GM23338 (cell line): ENCODE results near the gene NAPB. TPM values are rescaled to one million over a fixed set of nuclear protein-coding genes. Genes with fewer than 3 reads are reported as not detected.

ENCODE experiments used
- ATAC-seq: fragments of 200-7000 bp; cut with Tn5 transposase; 3 replicates; pipeline ENCODE4 v1.9.1; 2020
- DNase-seq: peaks from one replicate; pipeline ENCODE4 v3.0.0-alpha.2; 2015; ENCODE audit warnings: low spot score
- H2AFZ ChIP-seq: fragments of 200-600 bp; sonication (generic); 2 replicates; pipeline ENCODE4 v1.8.0; 2016; ENCODE audit warnings: antibody characterized with exemption, mild to moderate bottlenecking, moderate library complexity
- H3F3A ChIP-seq: fragments of 200-600 bp; sonication (generic); replicated peaks from 2 replicates; pipeline ENCODE4 v1.8.0; 2017; ENCODE audit warnings: antibody characterized with exemption, mixed run types, low read depth
- H3K27ac ChIP-seq: fragments of 200-600 bp; sonication (generic); 2 replicates; pipeline ENCODE4 v1.6.1; 2016; ENCODE audit warnings: low read depth
- H3K27me3 ChIP-seq: fragments of 200-600 bp; sonication (generic); 2 replicates; pipeline ENCODE4 v1.8.0; 2016; ENCODE audit warnings: mild to moderate bottlenecking, mixed run types, moderate library complexity; ENCODE audit not compliant: insufficient read depth
- H3K36me3 ChIP-seq: fragments of 200-600 bp; sonication (generic); 2 replicates; pipeline ENCODE4 v1.8.0; 2016; ENCODE audit warnings: mild to moderate bottlenecking; ENCODE audit not compliant: insufficient read depth
- H3K4me1 ChIP-seq: fragments of 200-600 bp; sonication (generic); 2 replicates; pipeline ENCODE4 v1.8.0; 2016; ENCODE audit warnings: mild to moderate bottlenecking, moderate library complexity; ENCODE audit not compliant: insufficient read depth
- H3K4me2 ChIP-seq: fragments of 200-600 bp; sonication (generic); 2 replicates; pipeline ENCODE4 v1.7.1; 2017; ENCODE audit warnings: mixed run types
- H3K4me3 ChIP-seq: fragments of 200-600 bp; sonication (generic); 2 replicates; pipeline ENCODE4 v1.6.1; 2016; ENCODE audit warnings: mixed run types
- H3K79me2 ChIP-seq: fragments of 200-600 bp; sonication (generic); replicated peaks from 2 replicates; pipeline ENCODE4 v1.8.0; 2017; ENCODE audit warnings: mild to moderate bottlenecking; ENCODE audit not compliant: insufficient read depth
- H3K9me2 ChIP-seq: fragments of 200-600 bp; sonication (generic); 2 replicates; pipeline ENCODE4 v1.8.0; 2017; ENCODE audit not compliant: insufficient read depth
- H4K20me1 ChIP-seq: fragments of 200-600 bp; sonication (generic); replicated peaks from 2 replicates; pipeline ENCODE4 v1.8.0; 2017; ENCODE audit warnings: mild to moderate bottlenecking; ENCODE audit not compliant: insufficient read depth
- H3K27ac Mint-ChIP-seq: 2 replicates; pipeline ENCODE4 v1.8.0; 2020; ENCODE audit warnings: inconsistent platforms, mild to moderate bottlenecking, moderate library complexity, mixed read lengths
- H3K27me3 Mint-ChIP-seq: 3 replicates; pipeline ENCODE4 v1.8.0; 2022; ENCODE audit warnings: low read depth, mild to moderate bottlenecking, moderate library complexity, mixed read lengths, inconsistent platforms; ENCODE audit not compliant: insufficient read depth, poor library complexity
- H3K36me3 Mint-ChIP-seq: 3 replicates; pipeline ENCODE4 v1.8.0; 2021; ENCODE audit warnings: low read depth, mild to moderate bottlenecking, inconsistent platforms, moderate library complexity, mixed read lengths
- H3K4me1 Mint-ChIP-seq: 3 replicates; pipeline ENCODE4 v1.8.0; 2020; ENCODE audit warnings: mild to moderate bottlenecking, inconsistent platforms, mixed read lengths
- H3K4me3 Mint-ChIP-seq: 3 replicates; pipeline ENCODE4 v1.8.0; 2021; ENCODE audit warnings: moderate library complexity, mild to moderate bottlenecking, inconsistent platforms, mixed read lengths
- H3K9me3 Mint-ChIP-seq: 3 replicates; pipeline ENCODE4 v1.8.0; 2020; ENCODE audit warnings: moderate library complexity, mild to moderate bottlenecking, inconsistent platforms, mixed read lengths
- CREB1 ChIP-seq: fragments of 250-450 bp; sonication (Bioruptor Pico); IDR thresholded peaks from 2 replicates; pipeline ENCODE4 v1.5.0; 2020; ENCODE audit warnings: low read depth, mild to moderate bottlenecking, moderate library complexity
- ETS1 ChIP-seq: IDR thresholded peaks from 2 replicates; pipeline ENCODE4 v1.6.1; 2016; ENCODE audit warnings: antibody characterized with exemption
- EZH2 ChIP-seq: fragments of 200-600 bp; sonication (generic); IDR thresholded peaks from one replicate; pipeline ENCODE4 v1.8.0; 2017; ENCODE audit warnings: antibody characterized with exemption, mild to moderate bottlenecking, low read depth; ENCODE audit not compliant: unreplicated experiment
- EZH2phosphoT487 ChIP-seq: fragments of 200-600 bp; sonication (generic); IDR thresholded peaks from one replicate; pipeline ENCODE4 v1.8.1; 2018; ENCODE audit warnings: antibody characterized with exemption; ENCODE audit not compliant: unreplicated experiment
- JUNB ChIP-seq: IDR thresholded peaks from one replicate; pipeline ENCODE4 v1.6.1; 2016; ENCODE audit warnings: antibody characterized with exemption; ENCODE audit not compliant: unreplicated experiment
- NANOG ChIP-seq: IDR thresholded peaks from 2 replicates; pipeline ENCODE4 v1.6.1; 2016; ENCODE audit warnings: antibody characterized with exemption, borderline replicate concordance
- POLR2AphosphoS5 ChIP-seq: IDR thresholded peaks from 2 replicates; pipeline ENCODE4 v1.6.1; 2016; ENCODE audit warnings: antibody characterized with exemption, low read depth
- REST ChIP-seq: IDR thresholded peaks from one replicate; pipeline ENCODE4 v1.6.1; 2018; ENCODE audit warnings: antibody characterized with exemption; ENCODE audit not compliant: unreplicated experiment
- STAT1 ChIP-seq: IDR thresholded peaks from one replicate; pipeline ENCODE4 v1.6.1; 2016; ENCODE audit warnings: antibody characterized with exemption; ENCODE audit not compliant: unreplicated experiment
- ZNF331 ChIP-seq: fragments of 250-450 bp; sonication (Bioruptor Pico); IDR thresholded peaks from 2 replicates; pipeline ENCODE4 v1.5.0; 2020; ENCODE audit warnings: low read depth, mild to moderate bottlenecking, moderate library complexity
- polyA plus RNA-seq: library from polyadenylated mRNA; unstranded; fragments of >200 nt; fragmentation: Nextera tagmentation; extraction: Ambion mirVana; gene quantifications from 2 replicates; pipeline ENCODE4 v1.2.1, GENCODE V29; 2016
- total RNA-seq: library from RNA; depleted of rRNA; stranded (reverse); fragments of >200 nt; shearing (Covaris generic); gene quantifications from 2 replicates; pipeline ENCODE4 v1.2.3, GENCODE V29; 2014

NAPB gene
- total and polyA plus RNA-seq, 2 experiments from 2014 or later = 7.3 to 18.1 TPM

GRCh38 chr20:23456873-23457272, 35.6 kb upstream of the NAPB start (continued):
- TF ChIP-seq CREB1 (CRISPR knock-in tag) (no peak), ZNF331 (CRISPR knock-in tag) (no peak), ETS1 (no peak), REST (no peak), EZH2phosphoT487 (no peak), NANOG (no peak)

GRCh38 chr20:23456409-23456808, 35.1 kb upstream of the NAPB start:
- peaks cover 7% of the 10 kb centered on the region; the same call in 2 of the 3 replicates for H3K36me3 Mint-ChIP-seq
- no peaks in the 10 kb centered on the region for H3F3A ChIP-seq
- no peak overlapping the region for H3K4me3 Mint-ChIP-seq
- H3K27ac ChIP-seq = no peak overlapping the region
- no peaks in the 10 kb centered on the region for H3K27me3 ChIP-seq
- H3K4me3 ChIP-seq = no peak overlapping the region
- H4K20me1 ChIP-seq = no peaks in the 10 kb centered on the region
- 0 out of 2 replicates have a peak overlapping the region, but pooled peaks have one; percentile 47 for H2AFZ ChIP-seq
- no peak for ATAC-seq
- H3K36me3 ChIP-seq = no peaks in the 10 kb centered on the region
- peak; percentile 7 for DNase-seq
- H3K79me2 ChIP-seq = no peaks in the 10 kb centered on the region
- H3K27ac Mint-ChIP-seq = no peak overlapping the region
- H3K27me3 Mint-ChIP-seq = peaks cover 14% of the 10 kb centered on the region
- TF ChIP-seq EZH2phosphoT487 (no peak), POLR2AphosphoS5 (no peak), CREB1 (CRISPR knock-in tag) (no peak), EZH2 (no peak)
- H3K4me1 Mint-ChIP-seq = peaks cover 21% of the 10 kb centered on the region
- H3K4me1 ChIP-seq = peaks cover 13% of the 10 kb centered on the region
- peaks cover 4% of the 10 kb centered on the region; the same call in 1 of the 2 replicates for H3K9me2 ChIP-seq
- H3K4me2 ChIP-seq = no peak overlapping the region
- peaks cover 13% of the 10 kb centered on the region; the same call in 2 of the 3 replicates for H3K9me3 Mint-ChIP-seq

GRCh38 chr20:23455639-23456038, 34.4 kb upstream of the NAPB start:
- Histone ChIP-seq H4K20me1 (no peaks in the 10 kb centered on the region), H3K4me1 (peaks cover 9% of the 10 kb centered on the region), H3K9me2 (peaks cover 4% of the 10 kb centered on the region; the same call in 1 of the 2 replicates), H2AFZ (no peak overlapping the region), H3F3A (no peaks in the 10 kb centered on the region), H3K79me2 (no peaks in the 10 kb centered on the region), H3K36me3 (no peaks in the 10 kb centered on the region), H3K4me3 (no peak overlapping the region), H3K4me2 (no peak overlapping the region), H3K27ac (no peak overlapping the region), H3K27me3 (no peaks in the 10 kb centered on the region)
- H3K4me1 Mint-ChIP-seq = peaks cover 18% of the 10 kb centered on the region
- no peak overlapping the region for H3K27ac Mint-ChIP-seq
- peaks cover 16% of the 10 kb centered on the region for H3K27me3 Mint-ChIP-seq
- H3K36me3 Mint-ChIP-seq = peaks cover 7% of the 10 kb centered on the region; the same call in 2 of the 3 replicates
- ATAC-seq = no peak
- DNase-seq = no peak
- H3K9me3 Mint-ChIP-seq = peaks cover 13% of the 10 kb centered on the region; the same call in 2 of the 3 replicates
- H3K4me3 Mint-ChIP-seq = no peak overlapping the region
- no peak for TF ChIP-seq JUNB
- TF ChIP-seq STAT1 = no peak
- TF ChIP-seq EZH2 = no peak
